ENCODE data around the gene SMNDC1.

The SMNDC1 gene

DNA sequence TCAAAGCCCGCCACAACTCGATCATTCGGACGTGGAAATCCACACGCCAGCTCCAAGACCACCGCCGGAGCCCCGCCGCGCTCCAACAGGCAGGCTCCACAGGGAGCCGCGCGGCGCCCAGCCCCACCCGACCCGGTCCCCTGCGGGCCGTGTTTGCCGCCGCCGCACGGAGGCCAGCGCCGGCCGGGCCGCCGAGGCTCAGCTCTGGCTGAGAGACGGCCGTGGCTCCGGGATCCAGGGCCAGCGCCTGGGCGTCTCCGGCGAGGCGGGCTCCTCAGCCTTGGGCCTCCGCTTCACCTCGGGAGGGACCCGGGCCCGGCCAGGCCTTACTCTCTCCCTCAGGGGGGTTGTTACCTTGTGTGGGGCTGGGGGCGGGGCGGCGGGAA lies 333 bp downstream of the SMNDC1 start:
- no peak for TF ChIP-seq EZH2phosphoT487 (IDR thresholded peaks at IDR 0.05; ENCODE audit: low read depth)
- no peak for TF ChIP-seq CTCF (IDR thresholded peaks at IDR 0.05; ENCODE audit: low read depth, low read length)
- Histone ChIP-seq H3K4me2 (ENCODE audit: low read length) (peak overlapping the region; percentile 87), H3K27ac (ENCODE audit: low read length) (peak overlapping the region; percentile 43), H3K79me2 (ENCODE audit: low read length) (peaks cover 50% of the 10 kb centered on the region), H3K36me3 (replicated peaks; ENCODE audit: low read depth, low read length) (peaks cover 30% of the 10 kb centered on the region), H3K9ac (ENCODE audit: low read length) (peak overlapping the region; percentile 80), H3K4me1 (ENCODE audit: low read length) (peaks cover 12% of the 10 kb centered on the region), H3K9me3 (ENCODE audit: insufficient read depth, low read length) (no peaks in the 10 kb centered on the region), H3K27me3 (ENCODE audit: low read depth, low read length) (no peaks in the 10 kb centered on the region), H2AFZ (ENCODE audit: low read depth, low read length) (no peak overlapping the region), H4K20me1 (ENCODE audit: insufficient read depth, low read length) (0 out of 2 replicates have a peak, but pooled peaks cover 4% of the 10 kb centered on the region), H3K4me3 (ENCODE audit: low read length) (peak overlapping the region; percentile 90)

GRCh38 chr10:110303681-110304080 lies 1.0 kb downstream of the SMNDC1 start:
- TF ChIP-seq EZH2phosphoT487 (IDR thresholded peaks at IDR 0.05; ENCODE audit: low read depth) (no peak), CTCF (IDR thresholded peaks at IDR 0.05; ENCODE audit: low read depth, low read length) (no peak)
- peaks cover 53% of the 10 kb centered on the region for H3K79me2 ChIP-seq (ENCODE audit: low read length)
- 0 out of 2 replicates have a peak, but pooled peaks cover 4% of the 10 kb centered on the region for H4K20me1 ChIP-seq (ENCODE audit: insufficient read depth, low read length)

GRCh38 chr10:110300486-110300986 lies 4.2 kb downstream of the SMNDC1 start:
- no peak overlapping the region for H3K27ac ChIP-seq (ENCODE audit: low read length)
- H4K20me1 ChIP-seq (ENCODE audit: insufficient read depth, low read length): peaks cover 7% of the 10 kb centered on the region; the same call in 1 of the 2 replicates
- H3K4me2 ChIP-seq (ENCODE audit: low read length): no peak overlapping the region
- H3K9ac ChIP-seq (ENCODE audit: low read length): no peak overlapping the region
- H2AFZ ChIP-seq (ENCODE audit: low read depth, low read length): no peak overlapping the region
- peaks cover 53% of the 10 kb centered on the region for H3K79me2 ChIP-seq (ENCODE audit: low read length)
- H3K27me3 ChIP-seq (ENCODE audit: low read depth, low read length): no peaks in the 10 kb centered on the region
- no peak overlapping the region for H3K4me3 ChIP-seq (ENCODE audit: low read length)
- H3K9me3 ChIP-seq (ENCODE audit: insufficient read depth, low read length): no peaks in the 10 kb centered on the region
- peaks cover 55% of the 10 kb centered on the region for H3K36me3 ChIP-seq (replicated peaks; ENCODE audit: low read depth, low read length)
- peaks cover 6% of the 10 kb centered on the region; the same call in 1 of the 2 replicates for H3K4me1 ChIP-seq (ENCODE audit: low read length)
- TF ChIP-seq CTCF (IDR thresholded peaks at IDR 0.05; ENCODE audit: low read depth, low read length) (no peak), EZH2phosphoT487 (IDR thresholded peaks at IDR 0.05; ENCODE audit: low read depth) (no peak)

More at GRCh38 chr10:110303681-110304080, 1.0 kb downstream of the SMNDC1 start:
- Histone ChIP-seq H3K4me3 (ENCODE audit: low read length) (peak overlapping the region; percentile 90), H2AFZ (ENCODE audit: low read depth, low read length) (no peak overlapping the region), H3K9me3 (ENCODE audit: insufficient read depth, low read length) (no peaks in the 10 kb centered on the region), H3K27ac (ENCODE audit: low read length) (no peak overlapping the region), H3K27me3 (ENCODE audit: low read depth, low read length) (no peaks in the 10 kb centered on the region), H3K36me3 (replicated peaks; ENCODE audit: low read depth, low read length) (peaks cover 36% of the 10 kb centered on the region), H3K4me2 (ENCODE audit: low read length) (peak overlapping the region; percentile 87), H3K4me1 (ENCODE audit: low read length) (peaks cover 11% of the 10 kb centered on the region), H3K9ac (ENCODE audit: low read length) (peak overlapping the region; percentile 80)

GRCh38 chr10:110296966-110297365 lies 7.8 kb downstream of the SMNDC1 start:
- Histone ChIP-seq H3K4me2 (ENCODE audit: low read length) (no peak overlapping the region), H3K27ac (ENCODE audit: low read length) (no peak overlapping the region)

More at GRCh38 chr10:110296966-110297365, 7.8 kb downstream of the SMNDC1 start:
- Histone ChIP-seq H3K36me3 (replicated peaks; ENCODE audit: low read depth, low read length) (peaks cover 68% of the 10 kb centered on the region), H3K9me3 (ENCODE audit: insufficient read depth, low read length) (no peaks in the 10 kb centered on the region), H3K4me1 (ENCODE audit: low read length) (no peaks in the 10 kb centered on the region), H3K79me2 (ENCODE audit: low read length) (peaks cover 25% of the 10 kb centered on the region), H3K27me3 (ENCODE audit: low read depth, low read length) (no peaks in the 10 kb centered on the region), H3K4me3 (ENCODE audit: low read length) (no peak overlapping the region), H3K9ac (ENCODE audit: low read length) (no peak overlapping the region), H2AFZ (ENCODE audit: low read depth, low read length) (no peak overlapping the region), H4K20me1 (ENCODE audit: insufficient read depth, low read length) (peaks cover 3% of the 10 kb centered on the region; the same call in 1 of the 2 replicates)
- TF ChIP-seq CTCF (IDR thresholded peaks at IDR 0.05; ENCODE audit: low read depth, low read length) (no peak), EZH2phosphoT487 (IDR thresholded peaks at IDR 0.05; ENCODE audit: low read depth) (no peak)

All from OCI-LY3 (cell line).